Mesenteric fat pad (tissue), 1 donor: ENCODE data around the gene TRMU. TPM values are rescaled to one million over a fixed set of nuclear protein-coding genes. Genes with fewer than 3 reads are reported as not detected.

Experiments used
- DNase-seq: peaks from one replicate; pipeline ENCODE4 v3.0.0-alpha.2; 2020; ENCODE audit warnings: low spot score
- total RNA-seq: library from RNA; stranded (reverse); fragmentation: NEBNext Ultra II Directional; extraction: Animal tissue kit (Norgen Biotek cat#: 25700); gene quantifications from one replicate; pipeline ENCODE4 v1.2.1, GENCODE V29; 2021
- donor health status: DM: yes; HTN: yes; CAD: no.

Gene TRMU
- total RNA-seq, 1 donor from 2014 or later, result 30.7 TPM

DNA sequence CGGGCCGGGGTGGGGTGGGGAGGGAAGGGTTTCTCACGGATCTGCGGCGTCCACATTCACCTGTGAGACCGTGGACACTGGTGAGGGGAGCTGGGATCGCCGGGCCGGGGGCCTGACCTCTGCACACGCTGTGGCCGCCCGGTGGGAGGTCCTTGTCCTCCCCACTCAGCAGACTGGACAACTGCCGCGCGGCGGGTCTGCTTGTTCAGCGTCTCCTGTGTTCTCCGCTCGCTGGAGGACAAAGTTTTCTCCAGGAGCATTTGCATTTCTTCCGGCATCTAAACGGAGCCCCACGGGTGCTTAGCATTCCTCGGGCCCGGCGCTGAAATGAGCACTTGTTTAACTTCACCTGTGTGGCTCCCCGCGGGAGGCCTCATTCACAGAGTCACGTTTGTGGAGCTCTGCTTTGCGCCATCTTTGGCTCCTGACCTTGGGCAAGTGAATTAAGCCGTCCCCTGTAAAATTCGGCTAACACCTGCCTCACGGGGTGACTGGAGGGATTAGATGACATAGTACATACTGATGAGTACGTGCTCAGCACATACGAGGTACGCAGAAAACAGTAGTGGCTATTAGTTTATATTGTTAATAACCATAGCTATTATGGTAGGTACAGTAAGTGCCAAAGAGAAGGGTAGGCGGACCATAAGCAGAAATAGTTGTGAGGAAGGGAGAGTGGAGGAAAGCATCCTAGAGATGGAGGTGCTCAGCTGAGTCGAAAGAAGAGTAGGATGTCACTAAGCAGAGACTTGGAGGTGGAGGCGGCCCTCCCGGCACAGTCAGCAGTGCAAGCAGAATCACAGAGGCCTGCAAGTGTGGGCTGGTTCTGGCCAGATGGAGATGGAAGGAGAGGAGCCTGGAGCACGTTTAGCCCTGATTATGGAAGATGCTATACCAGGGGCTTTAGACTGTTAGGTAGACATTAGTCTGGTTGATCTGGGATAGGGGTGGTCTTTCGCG is 885 bp downstream of the TRMU start:
- DNase-seq, result no peak

DNA sequence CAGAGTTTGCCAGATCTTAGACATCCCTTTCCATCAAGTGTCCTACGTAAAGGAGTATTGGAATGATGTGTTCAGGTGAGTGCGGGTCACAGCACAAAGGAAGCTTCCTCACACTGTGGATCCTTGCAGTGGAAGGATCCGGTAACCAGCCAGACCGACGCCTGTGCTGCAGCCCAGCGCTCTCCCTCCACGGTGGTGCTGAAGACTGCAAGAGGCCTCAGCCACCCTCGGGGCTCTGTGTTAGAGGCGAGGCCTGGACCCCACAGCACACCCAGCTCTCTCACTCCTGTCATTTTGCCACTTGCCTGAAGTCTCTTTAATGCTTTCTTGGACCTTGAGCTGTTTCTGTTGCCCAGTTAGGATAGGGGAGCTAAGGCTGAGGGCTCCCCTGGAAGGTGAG is 2.4 kb downstream of the TRMU start:
- no peak for DNase-seq

DNA sequence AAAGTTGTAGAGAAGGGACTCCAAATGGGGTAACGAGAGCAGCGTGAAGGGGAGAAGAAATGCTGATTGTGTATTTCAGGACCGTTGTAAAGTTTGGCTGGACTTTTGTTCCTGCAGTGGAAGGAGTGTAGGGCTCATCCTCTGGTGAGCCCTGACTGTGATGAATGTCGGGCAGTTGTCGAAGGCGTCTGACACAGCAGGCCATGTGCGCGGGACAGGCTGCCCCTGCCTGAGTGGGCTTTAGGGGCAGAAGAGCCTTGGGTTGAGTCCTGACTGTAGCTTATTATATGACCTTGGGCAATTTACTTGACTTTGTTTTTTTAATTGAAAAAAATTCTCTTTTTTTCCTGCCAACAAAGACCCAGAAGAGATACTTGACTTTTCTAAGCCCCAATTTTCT is 3.1 kb downstream of the TRMU start:
- no peak for DNase-seq

DNA sequence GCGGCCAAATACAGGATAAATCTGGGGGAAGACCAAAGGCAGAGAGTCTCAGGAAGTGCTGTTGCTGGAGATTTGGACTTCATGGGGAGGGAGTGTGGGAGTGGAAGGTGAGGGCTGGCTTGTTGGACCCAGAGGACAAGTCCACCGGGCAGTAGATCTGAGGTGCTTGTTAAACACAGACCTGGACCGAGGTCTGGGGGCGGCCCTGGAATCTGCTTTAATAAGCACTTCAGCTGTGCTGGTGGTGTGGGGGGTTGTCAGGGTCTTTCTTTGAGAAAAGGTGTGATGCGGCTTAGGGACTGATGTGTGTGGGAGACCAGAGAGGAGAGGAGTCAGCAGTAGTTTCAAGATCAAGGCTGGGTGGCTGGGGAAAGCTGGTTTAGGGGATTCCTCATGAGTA is 4.4 kb downstream of the TRMU start:
- no peak for DNase-seq

DNA sequence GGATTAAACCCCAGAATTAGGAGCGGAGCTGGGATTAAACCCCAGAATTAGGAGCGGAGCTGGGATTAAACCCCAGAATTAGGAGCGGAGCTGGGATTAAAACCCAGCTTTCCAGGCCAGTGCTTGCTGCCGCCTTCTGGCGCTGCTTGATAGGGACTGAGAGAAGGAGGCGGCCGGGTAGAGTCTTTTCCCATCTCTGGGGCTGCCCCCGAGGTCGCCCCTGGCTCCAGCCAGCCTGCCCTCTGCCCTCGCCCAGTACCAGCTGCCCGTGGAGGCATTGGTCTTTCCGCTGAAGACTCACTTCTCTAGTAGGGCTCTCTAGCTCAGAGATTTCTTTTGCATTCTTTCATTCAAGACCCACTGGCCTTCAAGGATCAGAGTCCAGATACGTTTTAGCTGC is 5.2 kb downstream of the TRMU start:
- no peak for DNase-seq

DNA sequence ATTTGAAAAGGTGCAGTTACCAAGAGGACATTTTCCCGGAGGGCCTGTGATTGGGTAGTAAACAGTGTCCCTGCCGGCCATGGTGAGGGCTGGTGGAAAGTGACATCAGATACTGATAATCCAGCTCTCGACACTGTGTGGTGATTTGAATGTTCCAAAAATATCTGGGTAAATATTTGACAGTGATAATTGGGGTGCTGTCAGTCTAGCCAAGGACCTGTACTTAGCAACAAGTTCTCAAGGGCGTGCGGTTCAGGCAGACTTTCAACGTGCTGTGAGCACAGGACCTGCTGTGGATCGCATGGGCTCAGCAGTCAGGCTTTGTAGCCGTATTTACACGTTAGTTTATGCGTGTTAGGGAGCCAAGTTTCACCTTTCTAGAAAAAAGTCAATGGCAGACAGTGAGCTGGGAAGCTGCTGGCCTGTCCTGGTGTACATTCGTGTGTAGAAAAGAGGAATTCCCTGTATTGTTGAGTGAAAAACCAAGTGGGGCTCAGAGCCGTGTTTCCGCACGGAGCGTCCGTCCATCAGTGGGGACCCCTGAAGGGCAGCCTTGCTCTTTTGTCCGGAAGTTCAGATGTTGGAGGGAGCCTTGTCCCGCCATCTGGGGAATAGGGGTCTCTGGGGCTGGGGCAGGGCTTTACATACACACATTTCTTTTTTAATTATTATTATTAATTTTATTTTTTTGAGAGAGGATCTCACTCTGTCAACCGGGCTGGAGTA is 11.3 kb downstream of the TRMU start:
- no peak for DNase-seq

DNA sequence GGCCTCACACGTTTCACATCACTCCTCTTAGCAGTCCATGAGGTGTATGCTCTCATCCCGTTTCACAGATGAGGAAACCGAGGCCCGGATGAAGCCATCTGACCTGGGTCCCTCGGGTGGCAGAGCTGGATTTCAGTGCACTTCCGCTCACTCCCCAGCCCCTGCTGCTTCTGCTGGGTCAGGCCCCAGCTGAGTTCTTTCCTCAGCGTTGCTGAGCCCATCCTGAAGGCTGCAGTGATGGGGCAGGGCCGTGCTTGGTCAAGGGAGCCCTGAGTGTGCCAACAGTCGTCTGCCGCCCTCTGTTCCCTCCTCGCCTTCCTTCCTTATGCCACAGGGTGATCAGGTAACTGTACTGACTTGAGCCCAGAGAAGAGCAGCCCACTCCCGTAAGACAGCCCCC is 12.1 kb downstream of the TRMU start:
- no peak for DNase-seq

DNA sequence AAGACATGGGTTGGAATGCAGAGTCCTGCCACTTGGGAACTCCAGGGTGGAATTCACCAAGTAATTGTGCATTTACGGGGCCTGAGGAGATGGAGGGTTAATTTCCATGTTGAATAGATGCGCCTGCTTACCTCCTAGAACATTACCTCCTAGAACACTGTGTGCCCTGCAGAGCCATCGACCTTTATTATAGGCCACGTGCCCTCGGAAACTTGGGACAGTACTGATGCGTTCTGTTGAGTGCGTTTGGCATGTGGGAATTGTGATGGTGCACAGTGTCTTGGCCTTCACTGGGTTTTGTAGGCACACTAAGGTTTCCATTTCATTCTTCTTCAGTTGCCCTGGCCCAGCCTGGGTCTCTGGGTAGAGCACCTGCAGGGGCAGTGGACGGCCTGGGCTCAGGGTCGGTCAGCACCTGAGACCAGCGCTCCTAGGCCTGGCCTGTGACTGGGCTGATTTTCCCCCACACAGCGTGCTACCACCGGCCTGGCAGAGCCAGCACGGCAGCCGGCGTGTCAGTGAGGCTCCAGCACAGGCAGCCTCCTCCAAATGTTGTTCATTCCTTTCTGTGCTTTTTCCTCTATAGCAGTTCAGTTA is 12.7 kb downstream of the TRMU start:
- DNase-seq, result no peak

DNA sequence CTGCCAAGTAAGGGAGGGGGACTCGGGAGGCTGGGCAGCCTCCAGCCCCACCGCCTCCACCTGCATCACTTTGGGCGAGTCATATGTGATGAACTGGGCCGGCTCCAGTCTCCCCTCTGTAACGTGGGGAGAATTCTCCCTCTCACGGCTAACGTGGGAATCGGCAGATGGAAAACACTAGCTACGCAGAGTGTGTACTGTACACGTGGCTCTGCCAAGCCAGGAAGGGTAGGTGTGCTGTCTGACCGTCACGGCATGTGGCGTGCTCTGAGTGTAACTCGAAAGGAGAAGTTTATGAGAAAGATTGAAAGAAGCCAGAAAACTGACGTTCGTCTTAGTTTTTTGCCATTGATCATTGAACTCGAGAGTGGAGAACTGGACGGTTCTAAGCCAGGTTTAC is 13.7 kb downstream of the TRMU start:
- DNase-seq, result no peak

DNA sequence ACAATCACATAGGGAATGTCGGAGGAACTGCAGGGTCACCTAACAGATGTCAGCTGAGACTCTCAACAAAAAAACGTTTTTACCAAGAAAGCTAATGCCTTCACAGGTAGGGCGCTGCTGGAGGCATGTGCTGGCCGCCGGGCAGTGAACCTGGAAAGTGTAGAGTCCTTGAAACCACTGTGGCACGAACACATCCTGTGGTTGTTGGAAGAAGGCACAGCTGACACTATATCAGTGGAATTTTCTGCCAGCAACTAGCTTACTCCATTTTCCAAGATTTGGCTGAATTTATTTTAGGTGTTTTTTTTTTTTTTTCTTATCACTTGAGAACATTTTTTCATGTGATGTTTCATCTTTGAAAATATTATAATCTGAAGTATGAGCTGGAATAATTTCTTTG is 14.2 kb downstream of the TRMU start:
- DNase-seq, result no peak

DNA sequence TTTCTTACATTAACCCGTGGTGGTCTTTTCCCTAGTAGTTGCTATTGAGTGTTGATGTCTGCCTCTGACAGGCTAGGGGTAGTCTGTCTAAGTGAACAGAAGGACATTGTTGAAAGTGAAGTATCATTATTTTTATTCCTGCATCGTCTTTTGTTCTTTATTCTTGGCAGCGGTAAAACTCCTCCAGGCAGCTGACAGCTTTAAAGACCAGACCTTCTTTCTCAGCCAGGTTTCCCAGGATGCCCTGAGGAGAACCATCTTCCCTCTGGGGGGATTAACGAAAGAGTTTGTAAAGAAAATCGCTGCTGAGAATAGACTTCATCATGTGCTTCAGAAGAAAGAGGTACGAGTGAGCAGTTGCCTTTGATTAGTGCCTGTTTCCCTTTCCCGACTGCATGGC is 14.6 kb downstream of the TRMU start:
- no peak for DNase-seq

DNA sequence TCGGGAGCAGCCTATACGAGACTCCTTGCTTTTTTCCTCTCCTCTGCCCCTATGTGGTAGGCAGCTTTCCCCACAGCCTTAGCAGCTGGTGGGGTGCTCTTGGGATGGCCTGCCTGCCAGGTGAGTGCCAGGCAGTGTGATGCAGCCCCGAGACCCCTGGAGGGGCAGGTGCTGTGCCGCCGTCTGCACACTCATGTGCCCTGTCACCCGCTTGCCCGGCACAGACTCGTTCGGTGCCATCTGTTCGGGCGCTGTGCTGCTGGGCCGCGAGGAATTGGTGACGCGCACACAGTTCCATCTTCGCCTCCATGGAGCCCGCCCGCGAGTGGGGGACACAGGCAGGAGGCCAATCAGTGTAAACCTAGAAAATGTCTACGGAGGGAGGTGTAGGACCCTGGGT is 15.1 kb downstream of the TRMU start:
- DNase-seq, result no peak

DNA sequence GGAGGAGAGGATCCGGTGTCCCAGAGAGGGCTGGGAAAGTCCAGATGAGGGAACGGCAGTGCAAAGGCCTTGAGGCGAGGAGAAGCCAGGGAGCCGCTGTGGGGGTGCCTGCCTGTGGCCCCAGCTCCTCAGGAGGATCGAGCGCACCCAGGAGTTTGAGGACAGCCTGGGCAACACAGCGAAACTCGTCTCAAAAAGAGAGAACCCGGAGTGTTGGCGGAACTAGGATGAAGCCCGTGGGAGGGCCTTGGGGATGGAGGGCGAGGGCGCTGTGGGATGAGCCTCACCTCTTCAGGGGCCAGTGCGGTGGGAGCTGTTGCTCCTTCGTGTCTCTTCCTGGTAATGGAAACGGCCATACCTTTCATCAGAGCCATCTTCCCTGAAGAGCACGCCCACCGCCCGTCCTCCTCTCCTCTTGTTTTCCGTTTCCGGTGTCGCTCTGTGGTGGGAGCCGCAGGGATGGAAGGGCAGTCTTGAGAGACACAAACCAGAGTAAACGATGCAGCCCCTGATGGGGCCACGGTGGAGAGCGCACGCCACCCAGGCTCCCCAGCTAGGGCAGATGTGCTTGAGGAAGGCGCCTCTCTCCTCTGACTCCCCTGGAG is 15.7 kb downstream of the TRMU start:
- DNase-seq, result no peak

DNA sequence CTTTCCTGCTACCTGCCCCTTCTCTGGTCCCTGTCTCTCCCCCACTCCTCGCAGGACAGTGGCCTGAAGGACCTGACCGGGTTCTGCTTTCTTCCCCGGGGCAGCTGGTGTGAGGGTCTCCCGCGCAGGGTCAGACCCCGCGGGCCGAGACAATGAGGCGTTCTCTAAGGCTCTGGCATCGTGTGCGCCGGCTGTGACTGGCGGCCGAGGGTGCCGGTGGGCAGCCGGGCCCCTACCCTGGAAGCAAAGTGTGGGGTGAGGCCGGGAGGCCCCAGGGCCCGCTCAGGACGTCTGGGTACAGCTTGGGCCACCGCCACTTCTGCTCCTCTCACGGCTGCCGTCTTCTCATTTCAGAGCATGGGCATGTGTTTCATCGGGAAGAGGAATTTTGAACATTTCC is 16.3 kb downstream of the TRMU start:
- no peak for DNase-seq

DNA sequence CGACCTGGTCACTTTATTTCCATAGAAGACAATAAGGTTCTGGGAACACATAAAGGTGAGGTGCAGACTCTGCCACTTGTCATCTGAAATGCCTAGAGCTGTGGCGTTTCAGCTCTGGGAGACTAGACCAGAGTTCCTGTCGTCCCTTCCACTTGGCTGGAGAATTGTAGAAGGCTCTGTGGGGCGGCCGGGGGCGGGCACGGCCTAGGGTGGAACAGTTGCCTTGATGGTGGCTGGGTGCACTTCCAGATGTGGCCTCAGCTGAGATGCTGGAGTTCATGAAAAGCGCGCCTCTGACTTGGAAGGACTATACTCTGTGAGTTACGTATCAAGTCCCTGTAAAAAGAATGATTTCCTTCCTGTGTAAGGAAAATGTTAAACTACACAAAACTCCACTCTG is 16.8 kb downstream of the TRMU start:
- no peak for DNase-seq

DNA sequence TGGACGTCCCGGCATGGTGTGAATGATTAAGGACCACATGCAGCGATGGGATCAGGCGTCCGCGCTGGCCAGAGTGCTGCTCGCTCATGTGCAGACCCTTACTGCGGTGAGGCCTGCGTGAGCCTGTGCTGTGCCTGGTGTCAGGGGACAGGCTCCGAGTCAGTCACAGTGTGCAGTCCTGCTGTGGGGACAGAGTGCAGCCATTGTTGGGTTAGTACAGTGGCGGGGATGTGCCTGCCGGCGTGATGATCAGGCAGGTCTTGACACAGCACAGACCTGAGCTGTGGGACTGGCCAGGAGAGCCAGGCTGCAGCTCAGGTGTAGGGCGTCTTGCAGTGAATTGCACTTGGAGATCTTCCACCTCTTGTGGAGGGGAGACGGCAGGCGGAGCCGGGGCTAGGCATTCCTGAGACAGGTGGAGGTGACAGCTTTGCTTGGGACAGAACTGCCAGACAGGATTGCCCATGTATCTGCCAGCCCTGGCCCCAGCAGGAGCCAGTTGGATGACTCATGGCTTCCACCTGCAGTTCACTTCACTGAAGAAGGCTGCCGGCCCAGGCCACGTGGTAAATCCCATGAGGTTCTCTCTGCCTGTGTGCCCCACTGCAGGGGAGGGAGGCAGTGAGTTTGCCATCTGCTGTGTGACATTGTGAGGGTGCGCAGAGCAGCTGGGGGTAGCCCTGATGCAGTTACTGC is 17.3 kb downstream of the TRMU start:
- no peak for DNase-seq

DNA sequence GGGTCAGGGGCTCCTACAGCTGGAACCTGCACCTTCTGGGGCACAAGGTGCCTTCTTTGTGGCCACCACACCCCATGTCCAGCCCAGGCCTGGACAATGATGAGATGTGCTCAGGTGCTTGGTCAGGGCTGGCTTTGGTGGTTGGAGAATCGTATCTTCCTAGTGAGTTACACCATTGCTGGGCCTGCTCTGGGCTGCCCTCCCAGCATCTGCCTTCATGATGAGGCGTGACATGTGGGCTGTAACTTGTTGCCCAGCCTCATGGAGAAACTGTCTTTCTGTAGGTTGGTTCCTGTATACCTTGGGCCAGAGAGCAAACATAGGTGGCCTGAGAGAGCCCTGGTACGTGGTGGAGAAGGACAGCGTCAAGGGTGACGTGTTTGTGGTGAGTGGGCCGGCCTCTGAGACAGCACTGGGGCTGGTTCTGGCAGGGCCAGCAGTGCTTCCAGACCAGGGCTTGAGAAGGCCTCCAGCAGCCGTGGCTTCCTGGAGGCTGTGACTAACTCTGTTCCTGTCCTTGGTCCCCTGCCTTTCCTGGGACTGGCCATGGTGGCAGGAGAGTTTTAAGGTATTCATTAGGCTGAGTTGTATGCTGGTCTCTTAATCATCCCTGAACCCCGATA is 18.1 kb downstream of the TRMU start:
- no peak for DNase-seq

DNA sequence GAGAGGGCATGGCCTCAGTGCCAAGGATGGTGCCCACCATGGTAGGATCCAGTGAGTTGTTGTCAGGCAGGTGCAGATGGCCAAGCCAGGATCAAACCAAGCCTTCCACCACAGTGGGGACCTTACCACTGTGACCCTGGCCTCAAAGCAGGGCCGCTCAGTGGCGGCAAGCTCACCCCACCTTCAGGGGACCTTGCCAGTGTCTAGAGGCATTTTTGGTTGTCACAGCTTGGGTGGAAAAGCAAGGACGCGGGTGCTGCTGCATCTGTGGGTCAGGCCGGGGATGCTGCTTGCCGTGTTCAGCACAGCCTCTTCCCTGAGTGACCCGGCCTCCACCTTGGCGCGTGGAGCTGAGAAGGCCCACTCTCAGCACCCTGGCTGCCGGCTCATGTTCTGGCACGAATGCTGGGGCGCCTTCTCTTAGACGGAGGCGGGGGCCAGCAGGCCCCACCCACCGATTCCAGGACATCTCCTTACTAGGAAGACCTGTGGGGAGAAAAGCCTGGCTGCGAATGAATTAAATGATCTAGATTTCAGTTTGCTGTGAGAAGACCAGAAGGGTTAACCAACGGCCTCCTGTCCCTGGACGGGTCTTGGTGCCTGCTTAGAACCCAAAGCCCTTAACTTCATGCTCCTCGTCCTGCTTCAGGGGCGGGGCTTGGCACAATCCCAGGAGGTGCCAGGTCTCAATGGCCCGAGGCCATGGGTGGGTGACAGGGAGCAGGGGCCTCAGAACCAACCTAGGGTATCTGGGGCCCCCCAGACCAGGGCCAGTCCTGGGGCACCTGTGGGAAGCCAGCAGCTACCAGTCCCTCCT is 18.9 kb downstream of the TRMU start:
- DNase-seq, result no peak

DNA sequence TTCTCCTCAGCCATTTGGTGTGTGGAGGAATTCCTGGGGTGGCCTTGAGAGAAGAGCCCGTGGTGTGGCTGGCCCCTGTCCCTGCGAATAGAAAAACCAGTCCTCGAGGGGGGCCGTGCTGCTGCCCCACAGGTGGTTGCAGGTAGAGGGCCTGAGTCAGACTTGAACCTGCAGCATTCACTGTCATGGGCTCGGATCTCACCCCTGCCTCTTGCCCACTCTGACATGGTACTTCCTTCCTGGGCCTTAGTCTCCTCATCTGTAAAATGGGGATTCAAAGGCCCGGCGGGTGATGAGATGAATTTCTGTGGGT is 19.4 kb downstream of the TRMU start:
- DNase-seq, result no peak

DNA sequence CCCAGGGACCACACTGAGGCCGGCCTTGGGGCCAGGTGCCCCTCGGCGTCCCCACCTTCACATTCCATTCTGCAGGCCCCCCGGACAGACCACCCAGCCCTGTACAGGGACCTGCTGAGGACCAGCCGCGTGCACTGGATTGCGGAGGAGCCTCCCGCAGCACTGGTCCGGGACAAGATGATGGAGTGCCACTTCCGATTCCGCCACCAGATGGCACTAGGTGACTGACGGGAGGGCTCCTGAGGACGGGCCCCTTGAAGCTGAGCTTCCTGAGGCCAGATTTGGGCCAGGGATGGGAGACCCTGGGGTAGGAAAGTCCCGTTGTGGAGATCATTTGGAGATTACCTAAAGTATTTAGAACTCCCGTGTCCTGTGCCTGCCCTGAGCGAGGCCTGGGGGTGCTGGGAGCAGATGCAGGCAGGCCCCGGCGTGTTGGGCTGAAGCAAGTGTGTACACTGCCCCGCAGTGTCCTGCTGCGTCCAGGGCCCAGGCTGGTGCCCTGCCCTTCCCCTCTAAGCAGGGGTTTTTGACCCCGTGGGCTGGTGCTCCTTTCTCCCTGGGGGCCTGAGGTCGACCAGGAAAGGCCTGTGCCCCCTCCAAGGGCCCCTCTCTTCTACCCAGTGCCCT is 20.0 kb downstream of the TRMU start:
- no peak for DNase-seq
